Erythroblast (primary cell): Measurements from ENCODE around the gene OR2L3.
A peak's percentile ranks its signal among the peaks of the same experiment; 100 is the strongest.
"Not testable (repeated sequence)": the region's sequence is repeated elsewhere in the genome, so short reads cannot be mapped to it uniquely, and the experiment has no call there.

Experiments used
- DNase-seq, 2 experiments: peaks; one replicate each; lab custom pipeline; 2025; lab: John Stamatoyannopoulos, UW
- GATA1 ChIP-seq: IDR thresholded peaks from 2 replicates; pipeline ENCODE4 v1.6.1; 2011; ENCODE audit warnings: low read depth, mild to moderate bottlenecking, control low read depth, low read length, moderate library complexity
- POLR2A ChIP-seq: IDR thresholded peaks from 2 replicates; pipeline ENCODE4 v1.6.1; 2011; ENCODE audit warnings: mild to moderate bottlenecking, low read length

The OR2L3 gene, protein sequence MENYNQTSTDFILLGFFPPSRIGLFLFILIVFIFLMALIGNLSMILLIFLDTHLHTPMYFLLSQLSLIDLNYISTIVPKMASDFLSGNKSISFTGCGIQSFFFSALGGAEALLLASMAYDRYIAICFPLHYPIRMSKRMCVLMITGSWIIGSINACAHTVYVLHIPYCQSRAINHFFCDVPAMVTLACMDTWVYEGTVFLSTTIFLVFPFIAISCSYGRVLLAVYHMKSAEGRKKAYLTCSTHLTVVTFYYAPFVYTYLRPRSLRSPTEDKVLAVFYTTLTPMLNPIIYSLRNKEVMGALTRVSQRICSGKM

DNA sequence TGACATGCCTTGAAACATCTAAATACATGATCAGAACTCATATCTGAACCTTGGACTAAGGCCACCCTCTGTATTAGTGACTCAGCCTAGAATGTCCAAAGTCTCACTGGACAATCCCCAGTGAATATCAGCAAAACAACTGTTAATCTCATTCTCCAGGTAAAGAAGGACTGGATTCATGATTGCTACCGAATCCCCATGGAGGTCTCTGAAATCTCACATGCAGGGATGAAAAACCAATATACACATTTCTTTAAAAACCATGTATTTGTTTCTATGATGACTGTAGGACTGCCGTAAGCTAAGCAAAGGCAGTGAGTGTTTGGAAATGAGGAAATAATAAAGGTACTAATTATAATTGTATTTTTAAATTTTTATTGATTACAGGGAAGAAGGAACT is at the start of gene OR2L3:
TSS of gene OR2L3 (plus strand) at position 301 of the 400 bp plus-strand sequence. CDS start 13,846 bp downstream, outside the sequence.
- no peak for DNase-seq
- TF ChIP-seq POLR2A, result no peak
- no peak for TF ChIP-seq GATA1

DNA sequence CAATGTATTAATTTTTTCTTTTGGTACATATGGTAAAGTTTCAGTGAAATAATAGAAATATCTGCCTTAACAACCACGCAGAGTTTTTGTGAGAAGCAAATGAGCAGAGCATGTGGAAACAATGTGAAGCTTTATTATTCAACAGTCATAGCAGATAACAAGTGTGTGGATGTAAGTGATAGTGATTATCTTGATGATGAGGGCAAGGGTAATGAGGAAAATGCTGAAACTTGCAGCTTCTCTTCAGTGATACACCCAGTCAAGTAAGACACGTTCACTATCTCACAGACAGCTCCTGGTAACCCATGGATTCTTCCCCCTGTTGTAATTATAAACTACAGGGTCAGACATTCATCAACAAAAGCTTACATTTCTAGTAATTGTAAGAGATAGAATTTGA is 47.8 kb upstream of the OR2L3 start:
- no peak for TF ChIP-seq GATA1

DNA sequence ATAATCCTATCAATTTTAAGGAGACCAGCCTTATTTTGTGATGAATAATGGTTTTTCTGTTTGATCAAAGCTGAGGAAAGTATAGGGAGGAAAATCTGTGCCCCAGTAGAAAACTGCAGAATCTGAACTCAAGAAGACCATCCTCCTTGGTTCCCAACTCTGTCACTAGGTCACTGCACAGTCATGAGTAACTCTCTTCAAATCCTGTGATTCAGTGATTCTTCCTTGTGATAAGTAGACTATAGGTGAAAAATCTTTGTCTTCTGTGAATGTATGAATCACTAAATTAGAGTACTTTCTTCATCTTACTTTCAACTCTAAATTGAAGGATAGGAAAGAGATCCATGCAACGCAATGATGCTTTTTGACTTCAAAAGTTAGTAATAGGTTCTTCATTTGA is 46.5 kb upstream of the OR2L3 start:
- no peak for DNase-seq
- no peak for TF ChIP-seq POLR2A
- no peak for TF ChIP-seq GATA1

More for the DNA sequence above, 47.8 kb upstream of the OR2L3 start:
- DNase-seq, result peak; percentile 48 to 89

DNA sequence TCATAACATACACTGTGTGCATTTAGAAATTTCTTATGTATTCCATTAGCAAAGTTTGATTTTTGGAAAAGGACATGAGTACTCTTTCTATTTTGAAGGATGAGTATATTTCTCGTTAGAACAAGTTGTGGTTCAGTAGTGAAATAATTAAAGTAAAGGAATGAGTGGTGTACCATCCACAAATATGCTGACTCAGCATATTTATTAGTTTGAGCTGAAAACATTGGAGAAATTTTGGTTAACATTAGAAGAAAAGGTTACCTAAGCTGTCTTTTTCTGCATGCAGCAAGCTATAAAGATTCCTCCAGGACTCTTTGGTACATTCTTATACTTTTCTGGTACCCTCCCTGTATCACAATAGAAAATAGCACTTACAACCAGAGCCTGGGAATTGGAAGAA is 38.9 kb upstream of the OR2L3 start:
- DNase-seq, result no peak
- no peak for TF ChIP-seq POLR2A
- TF ChIP-seq GATA1, result no peak

DNA sequence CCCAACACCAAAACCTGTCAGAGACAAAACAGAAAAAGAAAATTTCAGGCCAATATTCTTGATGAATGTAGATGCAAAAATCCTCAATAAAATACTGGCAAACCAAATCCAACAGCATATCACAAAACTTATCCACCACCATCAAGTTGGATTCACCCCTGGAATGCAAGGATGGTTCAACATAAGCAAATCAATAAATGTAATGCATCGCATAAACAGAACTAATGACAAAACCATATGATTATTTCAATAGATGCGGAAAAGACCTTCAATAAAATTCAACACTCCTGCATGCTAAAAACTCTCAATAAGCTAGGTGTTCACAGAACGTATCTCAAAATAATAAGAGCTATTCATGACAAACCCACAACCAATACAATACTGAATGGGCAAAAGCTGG is 37.0 kb upstream of the OR2L3 start:
- DNase-seq, result peak; percentile 23 to 41
- no peak for TF ChIP-seq GATA1
- no peak for TF ChIP-seq POLR2A

DNA sequence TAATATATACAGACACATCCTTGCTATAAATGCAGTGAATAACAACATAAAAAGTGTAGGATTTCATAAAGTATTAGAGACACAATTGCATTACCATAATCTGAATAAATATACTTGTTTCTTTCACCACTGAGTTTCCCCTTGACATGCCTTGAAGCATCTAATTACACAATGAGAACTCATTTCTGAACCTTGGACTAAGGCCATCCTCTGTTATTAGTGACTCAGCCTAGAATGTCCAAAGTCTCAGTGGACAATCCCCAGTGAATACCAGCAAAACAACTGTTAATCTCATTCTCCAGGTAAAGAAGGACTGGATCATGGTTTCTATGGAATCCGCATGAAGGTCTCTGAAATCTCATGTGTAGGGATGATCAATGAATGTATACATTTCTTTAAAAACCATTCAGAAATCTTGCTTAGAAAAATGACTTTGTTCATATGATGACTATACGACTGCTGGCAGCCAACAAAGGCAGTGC is 33.4 kb upstream of the OR2L3 start, which contains the start of gene OR2L5:
TSS of gene OR2L5 (plus strand) at position 432 of the 482 bp plus-strand sequence. CDS start 8,288 bp downstream, outside the sequence.
- DNase-seq, result no peak
- no peak for TF ChIP-seq GATA1
- TF ChIP-seq POLR2A, result no peak

DNA sequence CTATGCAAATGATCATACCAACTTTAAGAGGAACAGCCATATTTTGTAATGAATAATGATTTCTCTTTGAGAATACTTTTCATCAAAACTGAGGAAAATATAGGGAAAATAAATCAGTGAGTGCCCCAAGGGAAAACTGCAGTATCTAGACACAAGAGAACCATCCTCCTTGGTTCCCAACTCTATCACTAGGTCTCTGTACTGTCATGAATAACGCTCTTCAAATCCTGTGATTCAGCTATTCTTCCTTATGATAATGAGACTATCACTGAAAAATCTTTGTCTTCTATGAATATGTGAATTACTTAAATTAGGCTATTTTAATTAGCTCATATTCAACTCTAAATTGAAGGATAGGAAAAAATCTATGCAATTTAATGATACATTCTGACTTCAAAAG is 30.8 kb upstream of the OR2L3 start:
- DNase-seq, result no peak
- TF ChIP-seq GATA1 (no peak), POLR2A (no peak)

DNA sequence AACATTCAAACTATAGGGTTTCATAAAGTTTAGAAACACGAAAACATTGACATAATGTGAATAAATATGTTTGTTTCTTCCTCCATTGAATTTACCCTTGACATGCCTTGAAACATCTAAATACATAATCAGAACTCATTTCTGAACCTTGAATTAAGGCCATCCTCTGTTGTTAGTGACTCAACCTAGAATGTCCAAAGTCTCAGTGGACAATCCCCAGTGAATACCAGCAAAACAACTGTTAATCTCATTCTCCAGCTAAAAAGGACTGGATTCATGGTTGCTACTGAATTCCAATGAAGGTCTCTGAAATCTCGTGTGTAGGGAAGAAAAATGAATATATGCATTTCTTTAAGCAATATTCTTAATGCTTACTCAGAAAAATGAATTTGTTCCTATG is 16.9 kb upstream of the OR2L3 start, which contains the start of gene OR2L2:
TSS of gene OR2L2 (plus strand) at position 301 of the 400 bp plus-strand sequence. CDS start 8,198 bp downstream, outside the sequence.
- TF ChIP-seq GATA1 (no peak), POLR2A (no peak)
- no peak for DNase-seq

DNA sequence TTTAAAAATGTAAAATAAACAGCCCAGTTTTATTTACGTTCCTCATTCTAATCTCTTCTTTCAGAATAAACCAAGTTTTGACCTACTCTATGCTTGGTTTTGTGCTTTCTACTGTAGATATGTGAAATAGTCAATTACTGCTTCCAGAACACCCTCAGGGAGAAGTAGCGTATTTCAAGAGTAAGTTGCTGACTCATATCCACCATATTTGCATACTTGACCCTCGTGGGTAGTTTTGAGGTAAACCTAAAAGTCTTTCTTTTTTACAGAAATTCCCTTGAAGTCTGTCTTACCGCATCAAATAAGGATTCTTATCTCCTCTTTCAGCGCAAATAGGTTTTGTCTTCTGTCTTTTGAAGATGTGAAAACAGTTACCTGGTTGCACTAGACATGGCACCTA is 1.4 kb upstream of the OR2L3 start:
- DNase-seq, result no peak
- TF ChIP-seq POLR2A (no peak), GATA1 (no peak)

DNA sequence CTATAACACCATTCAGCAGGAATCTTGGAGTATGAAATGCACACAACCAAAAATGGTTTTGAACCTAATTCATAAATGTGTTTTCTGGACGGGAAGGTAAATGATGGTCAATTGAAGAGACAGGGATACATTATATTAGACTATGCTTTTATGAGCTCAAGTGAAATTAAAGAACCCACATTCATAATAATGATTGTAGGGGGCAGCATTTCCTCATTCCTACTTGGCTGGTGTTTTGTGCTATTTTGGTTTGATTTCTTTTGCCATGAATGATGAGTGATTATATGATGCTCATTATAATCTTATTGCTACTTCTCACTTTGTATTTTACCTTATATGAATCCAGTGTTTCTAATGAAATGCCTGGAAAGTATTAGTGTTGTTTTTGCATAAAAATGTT is 372 bp downstream of the OR2L3 start:
- no peak for DNase-seq
- TF ChIP-seq GATA1 (no peak), POLR2A (no peak)

DNA sequence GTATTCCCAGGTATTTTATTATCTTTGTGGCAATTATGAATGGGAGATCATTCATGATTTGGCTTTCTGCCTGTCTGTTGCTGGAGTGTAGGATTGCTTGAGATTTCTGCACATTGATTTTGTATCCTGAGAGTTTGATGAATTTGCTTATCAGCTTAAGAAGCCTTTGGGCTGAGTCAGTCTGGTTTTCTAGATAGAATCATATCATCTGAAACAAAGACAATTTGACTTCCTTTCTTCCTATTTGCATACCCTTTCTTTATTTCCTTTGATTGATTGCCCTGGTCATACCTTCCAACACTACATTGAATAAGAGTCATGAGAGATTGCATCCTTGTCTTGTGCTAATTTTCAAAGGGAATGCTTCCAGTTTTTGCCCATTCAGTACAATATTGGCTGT is 8.0 kb downstream of the OR2L3 start:
- TF ChIP-seq GATA1 (no peak), POLR2A (no peak)

DNA sequence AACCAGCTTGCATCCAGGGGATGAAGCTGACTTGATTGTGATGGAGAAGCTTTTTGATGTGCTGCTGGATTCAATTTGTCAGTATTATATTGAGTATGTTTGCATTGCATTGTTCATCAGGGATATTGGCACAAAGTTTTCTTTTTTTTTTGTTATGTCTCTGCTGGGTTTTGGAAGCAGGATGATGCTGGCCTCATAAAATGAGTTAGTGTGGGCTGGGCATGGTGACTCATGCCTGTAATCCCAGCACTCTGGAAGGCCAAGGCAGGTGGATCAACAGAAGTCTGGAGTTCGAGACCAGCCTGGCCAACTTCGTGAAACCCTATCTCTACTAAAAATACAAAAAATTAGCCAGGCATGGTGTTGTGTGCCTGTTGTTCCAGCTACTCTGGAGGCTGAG is 8.6 kb downstream of the OR2L3 start:
- DNase-seq, result no peak
- TF ChIP-seq GATA1 (no peak), POLR2A (no peak)

More for the DNA sequence above, 8.0 kb downstream of the OR2L3 start:
- DNase-seq, result no peak

DNA sequence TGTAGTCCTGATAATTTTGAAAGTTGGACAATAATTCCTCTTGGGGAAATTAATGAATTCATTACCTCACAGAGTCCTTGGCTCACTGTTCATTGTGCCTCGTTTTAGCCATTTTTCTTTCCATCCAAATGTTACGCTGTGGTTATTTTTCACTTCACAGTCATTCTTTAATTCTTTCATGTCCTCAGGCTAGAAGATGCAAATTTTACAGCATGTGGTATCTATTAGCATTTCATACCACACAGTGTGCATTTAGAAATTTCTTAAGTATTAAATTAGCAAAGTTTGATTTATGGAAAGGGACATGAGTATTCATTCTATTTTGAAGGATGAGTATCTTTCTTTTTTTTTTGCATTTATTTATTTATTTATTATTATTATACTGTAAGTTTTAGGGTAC is 18.4 kb downstream of the OR2L3 start:
- no peak for DNase-seq
- TF ChIP-seq GATA1 (no peak), POLR2A (no peak)

DNA sequence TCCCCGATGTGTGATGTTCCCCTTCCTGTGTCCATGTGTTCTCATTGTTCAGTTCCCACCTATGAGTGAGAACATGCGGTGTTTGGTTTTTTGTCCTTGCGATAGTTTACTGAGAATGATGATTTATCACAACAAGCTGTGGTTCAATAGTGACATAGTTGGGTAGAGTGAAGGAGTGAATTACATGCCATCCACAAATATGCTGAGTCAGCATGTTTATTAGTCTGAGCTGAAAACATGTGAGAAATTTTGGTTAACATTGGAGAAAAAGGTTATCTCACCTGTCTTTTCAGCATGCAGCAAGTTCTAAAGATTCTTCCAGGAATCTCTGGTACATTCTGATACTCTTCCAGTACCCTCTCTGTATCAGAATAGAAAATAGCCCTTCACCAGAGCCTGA is 19.0 kb downstream of the OR2L3 start:
- TF ChIP-seq GATA1 (no peak), POLR2A (no peak)
- no peak for DNase-seq

DNA sequence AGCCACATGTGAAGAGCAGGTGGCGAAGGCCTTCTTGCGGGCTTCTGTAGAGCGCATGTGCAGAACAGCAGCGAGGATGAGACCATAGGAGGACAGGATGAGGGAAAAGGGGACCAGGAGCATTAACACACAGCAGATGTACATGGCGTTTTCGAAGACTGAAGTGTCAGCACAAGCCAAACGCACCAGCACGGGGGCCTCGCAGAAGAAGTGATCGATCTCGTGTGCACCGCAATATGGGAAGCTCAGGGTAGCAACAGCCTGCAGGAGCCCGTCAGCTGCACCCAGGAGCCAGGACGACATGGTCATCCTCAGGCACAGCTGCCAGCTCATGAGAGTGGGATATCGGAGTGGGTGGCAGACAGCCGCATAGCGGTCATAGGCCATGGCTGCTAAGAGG is 37.2 kb downstream of the OR2L3 start:
- DNase-seq, result not testable (repeated sequence)

DNA sequence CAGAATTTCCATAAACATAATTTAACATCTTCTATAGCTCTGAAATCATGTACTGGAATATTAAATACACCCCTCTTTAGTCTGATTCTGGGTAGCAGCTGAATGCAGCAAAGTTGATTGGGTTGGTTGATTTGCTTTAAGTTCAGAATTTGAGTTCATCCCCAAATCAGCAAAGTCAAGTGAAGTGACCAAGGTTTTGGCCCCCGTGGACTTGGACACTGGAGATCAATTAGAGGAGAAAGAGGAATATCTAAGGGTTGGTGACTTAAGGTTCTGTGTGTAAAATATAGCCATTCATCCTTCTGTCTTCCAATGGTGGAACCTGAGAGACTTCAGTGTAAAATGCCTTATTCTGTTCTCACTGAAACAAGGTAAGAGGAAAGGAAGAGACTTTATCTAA is 48.2 kb downstream of the OR2L3 start, which contains the start of gene OR2L13:
TSS of gene OR2L13 (plus strand) at position 301 of the 400 bp plus-strand sequence. CDS start 4,192 bp downstream, outside the sequence.
- DNase-seq, result no peak

More for the DNA sequence above, 48.2 kb downstream of the OR2L3 start, which contains the start of gene OR2L13:
- TF ChIP-seq POLR2A (no peak), GATA1 (no peak)
